ENCODE measurements around the gene MRPL23. TPM values are rescaled to one million over a fixed set of nuclear protein-coding genes. Genes with fewer than 3 reads are reported as not detected.

MRPL23 gene
- total RNA-seq, 1 donor from 2014 or later: 26.9 TPM

DNA sequence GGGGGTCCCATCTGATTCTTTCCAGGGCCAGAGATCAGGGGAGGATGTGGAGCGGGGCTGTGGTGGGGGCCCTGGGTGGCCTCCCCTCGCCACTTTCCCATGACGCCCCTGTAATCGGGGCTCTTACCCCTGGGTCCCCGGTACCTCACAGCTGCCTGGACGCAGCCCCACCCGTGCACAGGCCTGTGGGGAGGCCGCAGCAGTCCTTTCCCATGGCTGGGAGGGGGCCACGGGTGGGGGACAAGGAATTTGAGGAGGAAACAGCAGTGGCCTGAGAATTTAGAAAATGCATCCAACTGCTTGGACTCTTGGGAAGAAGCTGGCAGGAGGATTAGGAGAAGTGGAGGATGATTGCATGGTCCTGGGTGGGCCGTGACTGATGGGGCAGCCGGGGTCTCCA, 32.5 kb downstream of the MRPL23 start:
- Mint-ChIP-seq H3K4me1 (ENCODE audit: low read depth, unreplicated experiment) (no peaks in the 10 kb centered on the region), H3K36me3 (ENCODE audit: low read depth, unreplicated experiment) (no peaks in the 10 kb centered on the region), H3K27me3 (ENCODE audit: low read depth, unreplicated experiment) (no peaks in the 10 kb centered on the region), H3K9me3 (ENCODE audit: unreplicated experiment) (no peaks in the 10 kb centered on the region), H3K4me3 (ENCODE audit: unreplicated experiment) (no peak overlapping the region), H3K27ac (ENCODE audit: unreplicated experiment) (no peak overlapping the region)
- DNase-seq (ENCODE audit: low read depth): no peak
- no peaks in the 10 kb centered on the region for H3K36me3 ChIP-seq (ENCODE audit: insufficient read depth, low read length)
- no peaks in the 10 kb centered on the region for H4K20me1 ChIP-seq (ENCODE audit: insufficient read depth, low read length)
- no peak overlapping the region for H3K9ac ChIP-seq (ENCODE audit: low read length)
- H3K4me3 ChIP-seq (ENCODE audit: insufficient read depth, low read depth, low read length): no peak overlapping the region
- no peak overlapping the region for H3K4me2 ChIP-seq (ENCODE audit: low read length)
- no peaks in the 10 kb centered on the region for H3K79me2 ChIP-seq (ENCODE audit: insufficient read depth, low read length)
- H3K4me1 ChIP-seq (ENCODE audit: insufficient read depth, low read length): no peaks in the 10 kb centered on the region
- no peak for FAIRE-seq
- TF ChIP-seq CTCF (IDR thresholded peaks at IDR 0.05; ENCODE audit: insufficient read depth, low read depth, low read length): no peak
- no peak for TF ChIP-seq EZH2 (IDR thresholded peaks at IDR 0.05; ENCODE audit: insufficient read depth, low read length)
- no peaks in the 10 kb centered on the region for H3K27me3 ChIP-seq (ENCODE audit: insufficient read depth, low read length)
- H3K27ac ChIP-seq (ENCODE audit: low read depth, low read length): no peak overlapping the region
- no peaks in the 10 kb centered on the region for H3K9me3 ChIP-seq (ENCODE audit: insufficient read depth, low read depth, low read length)
- H2AFZ ChIP-seq (ENCODE audit: low read depth, low read length): no peak overlapping the region

DNA sequence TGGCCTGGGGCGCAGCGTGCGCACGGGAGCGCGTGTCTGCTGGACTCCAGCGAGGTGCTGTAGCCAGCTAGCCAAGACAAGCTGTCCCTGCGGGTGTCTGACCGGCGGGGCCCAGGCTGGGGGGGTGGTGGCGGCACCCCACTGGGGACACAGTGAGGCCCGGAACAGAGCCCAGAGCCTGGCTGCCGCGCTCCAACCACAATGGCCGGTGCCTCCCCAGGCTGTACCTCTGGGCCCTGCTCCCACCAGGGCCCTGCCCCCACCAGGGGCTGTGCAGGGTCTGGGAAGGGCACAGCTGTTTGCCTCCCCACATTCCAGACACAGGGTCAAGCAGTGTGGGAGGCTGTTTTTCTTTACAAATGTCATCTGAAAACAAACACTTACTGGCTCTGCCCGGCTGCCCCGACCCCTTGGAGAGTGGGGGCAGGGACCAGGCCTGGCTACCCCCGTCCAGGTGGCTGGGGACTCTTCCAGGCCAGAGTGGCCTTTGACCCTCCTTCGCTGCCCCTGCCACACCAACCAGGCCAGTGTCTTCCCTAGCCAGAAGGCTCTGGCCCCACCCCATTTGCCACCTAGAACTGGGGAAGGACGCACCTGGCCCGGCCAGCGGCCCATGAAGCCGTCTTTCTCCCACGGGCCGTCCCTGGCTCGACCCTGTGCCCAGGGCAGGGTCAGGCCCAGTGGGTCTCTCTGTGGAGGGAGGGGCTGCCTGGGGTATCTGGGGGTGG, 35.9 kb downstream of the MRPL23 start:
- Mint-ChIP-seq H3K4me3 (ENCODE audit: unreplicated experiment) (no peak overlapping the region), H3K4me1 (ENCODE audit: low read depth, unreplicated experiment) (no peaks in the 10 kb centered on the region), H3K36me3 (ENCODE audit: low read depth, unreplicated experiment) (no peaks in the 10 kb centered on the region), H3K9me3 (ENCODE audit: unreplicated experiment) (no peaks in the 10 kb centered on the region), H3K27ac (ENCODE audit: unreplicated experiment) (no peak overlapping the region), H3K27me3 (ENCODE audit: low read depth, unreplicated experiment) (no peaks in the 10 kb centered on the region)
- DNase-seq (ENCODE audit: low read depth): no peak
- Histone ChIP-seq H3K4me2 (ENCODE audit: low read length) (no peak overlapping the region), H3K4me3 (ENCODE audit: insufficient read depth, low read depth, low read length) (no peak overlapping the region), H3K9me3 (ENCODE audit: insufficient read depth, low read depth, low read length) (no peaks in the 10 kb centered on the region), H3K9ac (ENCODE audit: low read length) (no peak overlapping the region), H3K27me3 (ENCODE audit: insufficient read depth, low read length) (no peaks in the 10 kb centered on the region), H3K79me2 (ENCODE audit: insufficient read depth, low read length) (no peaks in the 10 kb centered on the region), H3K4me1 (ENCODE audit: insufficient read depth, low read length) (no peaks in the 10 kb centered on the region), H3K27ac (ENCODE audit: low read depth, low read length) (no peak overlapping the region), H2AFZ (ENCODE audit: low read depth, low read length) (no peak overlapping the region), H4K20me1 (ENCODE audit: insufficient read depth, low read length) (no peaks in the 10 kb centered on the region), H3K36me3 (ENCODE audit: insufficient read depth, low read length) (no peaks in the 10 kb centered on the region)
- no peak for FAIRE-seq
- TF ChIP-seq CTCF (IDR thresholded peaks at IDR 0.05; ENCODE audit: insufficient read depth, low read depth, low read length) (no peak), EZH2 (IDR thresholded peaks at IDR 0.05; ENCODE audit: insufficient read depth, low read length) (no peak)

DNA sequence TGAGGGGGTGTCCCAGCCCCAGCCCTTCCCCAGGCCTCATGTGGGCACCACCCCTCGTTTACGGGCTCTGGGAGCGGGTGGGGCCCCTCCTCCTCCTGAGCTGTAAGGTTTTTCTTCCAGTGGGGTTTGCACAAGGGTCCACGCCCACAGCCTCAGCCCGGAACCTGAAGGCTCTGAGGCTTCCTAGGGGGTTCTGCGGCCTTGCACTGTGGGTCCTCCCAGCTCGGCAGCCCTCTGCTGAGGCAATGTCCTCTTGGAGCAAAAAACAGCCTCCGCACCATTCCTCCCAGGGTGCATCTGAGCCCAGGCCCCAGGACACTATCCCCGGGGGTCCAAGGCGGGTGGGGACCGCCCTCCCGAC, 36.4 kb downstream of the MRPL23 start:
- H3K4me2 ChIP-seq (ENCODE audit: low read length): no peak overlapping the region
- Mint-ChIP-seq H3K4me3 (ENCODE audit: unreplicated experiment) (no peak overlapping the region), H3K27ac (ENCODE audit: unreplicated experiment) (no peak overlapping the region), H3K36me3 (ENCODE audit: low read depth, unreplicated experiment) (no peaks in the 10 kb centered on the region), H3K9me3 (ENCODE audit: unreplicated experiment) (no peaks in the 10 kb centered on the region), H3K4me1 (ENCODE audit: low read depth, unreplicated experiment) (no peaks in the 10 kb centered on the region), H3K27me3 (ENCODE audit: low read depth, unreplicated experiment) (no peaks in the 10 kb centered on the region)
- no peak for TF ChIP-seq CTCF (IDR thresholded peaks at IDR 0.05; ENCODE audit: insufficient read depth, low read depth, low read length)
- no peak for TF ChIP-seq EZH2 (IDR thresholded peaks at IDR 0.05; ENCODE audit: insufficient read depth, low read length)
- H3K9ac ChIP-seq (ENCODE audit: low read length): no peak overlapping the region
- H3K9me3 ChIP-seq (ENCODE audit: insufficient read depth, low read depth, low read length): no peaks in the 10 kb centered on the region
- no peak overlapping the region for H3K27ac ChIP-seq (ENCODE audit: low read depth, low read length)
- H2AFZ ChIP-seq (ENCODE audit: low read depth, low read length): no peak overlapping the region
- no peaks in the 10 kb centered on the region for H4K20me1 ChIP-seq (ENCODE audit: insufficient read depth, low read length)
- H3K36me3 ChIP-seq (ENCODE audit: insufficient read depth, low read length): no peaks in the 10 kb centered on the region
- H3K27me3 ChIP-seq (ENCODE audit: insufficient read depth, low read length): no peaks in the 10 kb centered on the region
- DNase-seq (ENCODE audit: low read depth) (no peak), FAIRE-seq (no peak)
- H3K79me2 ChIP-seq (ENCODE audit: insufficient read depth, low read length): no peaks in the 10 kb centered on the region
- no peaks in the 10 kb centered on the region for H3K4me1 ChIP-seq (ENCODE audit: insufficient read depth, low read length)
- H3K4me3 ChIP-seq (ENCODE audit: insufficient read depth, low read depth, low read length): no peak overlapping the region

Measured in astrocyte (in vitro differentiated cells and primary cell).